Erythroblast (primary cell): ENCODE data around the gene PARVA.

Experiments
- GATA1 ChIP-seq: IDR thresholded peaks from 2 replicates; pipeline ENCODE4 v1.6.1; 2011; ENCODE audit warnings: low read depth, mild to moderate bottlenecking, control low read depth, low read length, moderate library complexity
- POLR2A ChIP-seq: IDR thresholded peaks from 2 replicates; pipeline ENCODE4 v1.6.1; 2011; ENCODE audit warnings: mild to moderate bottlenecking, low read length

GRCh38 chr11:12556788-12557384, 179.5 kb downstream of the PARVA start:
- TF ChIP-seq POLR2A (no peak), GATA1 (no peak)
